HK-2 (cell line): ENCODE measurements around the gene LRRC74A.

ENCODE experiments used
- DNase-seq: peaks from one replicate; pipeline ENCODE4 v3.0.0-alpha.2; 2018; ENCODE audit not compliant: unreplicated experiment

The LRRC74A gene

DNA sequence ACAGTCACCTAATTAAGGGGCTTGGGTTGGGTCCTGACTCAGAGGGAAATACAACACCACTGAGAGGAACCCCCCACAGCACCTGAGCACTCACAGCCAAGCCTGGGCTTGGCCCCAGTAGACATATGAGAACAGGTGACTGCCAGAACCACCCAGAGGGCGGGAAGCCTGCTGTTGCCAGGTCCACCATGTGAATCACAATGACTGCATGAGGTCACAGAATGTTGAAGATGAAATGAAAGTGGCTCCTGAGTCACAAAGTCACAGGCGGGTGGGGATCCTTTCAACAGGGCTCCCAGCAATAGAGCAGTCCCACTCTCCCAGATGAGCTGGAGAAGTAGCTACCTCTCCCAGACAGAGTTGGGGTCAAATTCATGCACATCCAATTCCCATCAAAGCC is at the start of gene LRRC74A:
LRRC74A (plus strand) TSS at position 287 of the 400 bp plus-strand sequence. CDS start 290 bp downstream, outside the sequence.
- DNase-seq = no peak

DNA sequence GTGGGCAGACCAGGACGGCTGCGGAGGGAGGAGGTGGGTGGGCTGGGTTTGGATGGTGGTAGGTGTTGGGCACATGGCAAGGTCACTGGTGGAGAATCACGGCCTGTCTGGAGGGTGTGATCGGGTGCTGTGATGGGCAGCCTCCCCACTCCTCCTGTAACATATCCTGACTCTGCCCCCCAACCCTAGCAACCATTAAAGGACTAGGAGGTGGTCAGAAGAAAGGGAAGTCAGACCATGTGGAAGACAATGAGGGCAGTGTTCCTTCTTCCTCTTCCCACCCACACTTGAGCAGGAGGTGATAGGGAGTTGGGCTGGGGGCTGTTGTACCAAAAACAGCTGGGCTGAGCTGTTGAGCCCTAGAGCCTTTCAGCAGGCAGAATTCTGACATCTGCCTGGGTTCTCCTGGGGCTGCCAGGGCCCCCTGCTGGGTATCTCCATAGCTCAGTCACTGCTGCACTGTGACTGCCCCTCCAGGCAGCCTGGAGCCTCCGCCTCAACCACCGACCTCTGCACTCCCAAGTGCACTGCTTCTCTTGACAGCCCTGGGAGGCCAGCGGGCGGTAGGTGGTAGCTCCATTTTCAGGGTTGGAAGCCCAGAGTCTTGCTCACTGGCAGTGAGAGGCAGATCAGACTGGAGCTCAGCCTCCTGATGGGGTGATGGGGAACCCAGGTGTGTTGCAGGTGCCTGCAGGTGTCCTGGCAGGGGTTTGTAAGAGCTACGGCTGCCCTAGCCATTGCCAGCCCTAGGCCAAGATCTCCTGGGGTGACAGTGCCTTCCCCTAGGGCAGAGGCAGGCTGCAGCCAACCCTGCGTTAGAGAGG is 49.6 kb upstream of the LRRC74A start:
- no peak for DNase-seq

DNA sequence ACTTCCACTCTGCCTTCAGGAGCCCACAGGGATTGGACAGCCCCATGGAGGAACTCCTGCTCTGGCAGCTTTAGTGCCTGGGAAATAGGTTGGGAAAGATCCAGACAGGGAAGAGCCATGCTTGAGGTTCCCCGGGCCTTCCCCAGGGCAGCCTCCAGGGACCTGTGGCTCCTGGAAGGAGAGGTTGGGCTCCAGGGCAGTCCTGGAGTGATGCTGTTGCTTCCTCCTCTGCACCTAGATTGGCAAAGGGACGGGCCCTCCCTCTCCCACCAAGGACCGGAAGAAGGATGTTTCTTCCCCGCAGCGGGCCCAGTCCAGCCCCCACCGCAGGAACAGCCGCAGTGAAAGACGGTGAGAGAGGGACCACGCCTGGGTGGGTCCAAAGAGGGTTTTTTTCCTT is 48.5 kb upstream of the LRRC74A start:
- DNase-seq = no peak

DNA sequence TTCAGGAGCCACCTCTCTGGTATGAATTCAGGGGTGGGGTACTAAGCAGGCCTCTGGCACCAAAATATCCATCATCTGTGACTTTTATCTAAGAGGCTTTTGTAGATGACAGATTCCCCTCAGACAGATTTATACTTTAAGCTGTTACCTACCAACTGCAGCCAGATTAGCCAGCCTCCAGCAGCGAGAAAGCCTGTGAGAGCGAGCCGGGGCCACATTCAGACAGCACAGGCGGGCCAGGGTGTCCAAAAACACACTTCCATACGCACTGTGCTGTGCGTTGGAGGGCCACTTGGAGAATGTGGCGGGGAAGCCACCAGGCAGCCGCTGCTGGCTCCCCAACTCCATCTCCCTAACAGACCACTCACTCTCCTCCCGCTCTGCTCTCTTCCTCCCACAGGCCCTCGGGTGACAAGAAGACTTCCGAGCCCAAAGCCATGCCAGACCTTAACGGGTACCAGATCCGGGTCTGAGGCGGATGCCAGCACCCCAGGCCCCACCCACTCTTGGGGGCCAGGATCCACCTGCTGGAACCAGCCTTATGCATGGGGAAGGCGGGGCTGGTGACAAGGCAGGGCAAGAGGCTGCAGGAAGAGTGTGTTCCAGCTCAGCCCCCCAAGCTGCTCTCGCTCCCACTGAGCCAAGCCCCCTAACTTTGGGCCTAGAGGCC is 47.5 kb upstream of the LRRC74A start:
- no peak for DNase-seq

DNA sequence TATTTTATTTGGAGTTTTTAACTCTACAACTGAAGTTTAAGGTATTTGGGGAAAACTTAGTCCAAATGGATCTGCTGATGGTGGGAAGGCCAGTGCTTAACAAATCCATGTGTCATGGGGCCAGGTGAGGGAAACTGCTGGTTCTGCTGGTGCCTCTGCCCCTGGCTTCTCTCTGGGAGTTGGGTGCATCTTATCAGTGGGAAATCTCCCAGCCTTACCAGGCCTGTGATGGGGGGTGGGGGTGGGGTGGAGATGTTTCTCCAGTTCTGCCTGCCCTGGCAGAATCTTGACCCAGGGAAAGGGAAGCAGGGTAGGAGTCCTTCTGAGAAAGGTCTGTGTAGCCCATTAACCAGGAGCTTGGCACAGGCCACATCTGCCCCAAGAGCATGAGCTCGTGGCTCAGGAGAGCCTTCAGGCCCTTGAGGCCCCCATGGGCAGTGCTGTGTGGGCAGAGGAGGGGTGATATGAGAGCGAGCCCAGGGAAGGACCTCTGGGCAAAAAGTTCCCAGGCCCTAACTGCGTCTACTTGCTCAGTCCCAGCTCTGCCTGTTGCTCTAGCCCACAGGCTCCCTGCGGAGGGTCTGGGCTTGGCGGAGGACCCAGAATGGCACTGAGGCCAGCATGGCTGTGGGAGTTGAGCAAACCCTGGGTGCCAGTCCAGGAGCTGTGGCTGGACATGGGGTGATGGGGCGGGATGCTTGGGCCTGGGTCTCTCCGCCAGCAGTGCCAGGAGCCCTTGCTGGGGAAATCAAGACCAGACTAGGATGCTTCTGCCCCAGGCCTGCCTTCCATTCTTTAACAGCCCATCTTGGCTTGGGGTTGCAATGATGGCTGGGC is 46.8 kb upstream of the LRRC74A start:
- DNase-seq = no peak

DNA sequence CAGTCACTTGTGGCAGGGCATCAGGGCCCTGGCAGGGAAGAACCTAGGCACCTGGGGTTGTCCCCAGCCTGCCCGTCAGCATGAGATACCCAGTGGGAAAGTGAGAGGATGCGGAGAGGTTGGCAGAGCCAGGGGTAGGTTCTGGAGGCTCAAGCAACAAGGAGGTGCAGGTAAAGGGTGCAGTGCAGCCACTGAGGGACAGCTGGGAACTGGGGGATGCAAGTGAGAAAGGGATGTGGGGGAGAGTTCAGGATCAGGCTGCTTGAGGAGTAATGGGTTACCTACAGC is 46.2 kb upstream of the LRRC74A start:
- DNase-seq = no peak

DNA sequence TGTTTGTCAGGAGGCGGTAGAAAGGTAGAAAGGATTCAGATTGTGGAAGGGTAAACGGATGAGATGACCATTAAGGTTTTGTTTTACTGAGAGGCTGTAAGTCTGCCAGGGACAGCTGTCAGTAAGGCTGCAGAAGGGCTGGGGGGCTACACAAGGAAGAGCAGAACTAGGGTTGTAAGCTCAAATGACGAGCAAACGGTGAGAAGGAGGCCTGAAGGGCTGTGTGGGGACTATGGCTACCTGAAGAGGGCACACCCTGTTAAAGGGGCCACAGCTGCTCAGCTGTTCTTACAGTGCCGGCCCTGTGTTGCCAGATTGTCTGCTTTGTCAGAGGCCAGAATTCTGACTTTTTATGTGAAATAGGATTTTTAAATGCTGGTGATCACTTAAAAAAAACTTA is 45.8 kb upstream of the LRRC74A start:
- no peak for DNase-seq

DNA sequence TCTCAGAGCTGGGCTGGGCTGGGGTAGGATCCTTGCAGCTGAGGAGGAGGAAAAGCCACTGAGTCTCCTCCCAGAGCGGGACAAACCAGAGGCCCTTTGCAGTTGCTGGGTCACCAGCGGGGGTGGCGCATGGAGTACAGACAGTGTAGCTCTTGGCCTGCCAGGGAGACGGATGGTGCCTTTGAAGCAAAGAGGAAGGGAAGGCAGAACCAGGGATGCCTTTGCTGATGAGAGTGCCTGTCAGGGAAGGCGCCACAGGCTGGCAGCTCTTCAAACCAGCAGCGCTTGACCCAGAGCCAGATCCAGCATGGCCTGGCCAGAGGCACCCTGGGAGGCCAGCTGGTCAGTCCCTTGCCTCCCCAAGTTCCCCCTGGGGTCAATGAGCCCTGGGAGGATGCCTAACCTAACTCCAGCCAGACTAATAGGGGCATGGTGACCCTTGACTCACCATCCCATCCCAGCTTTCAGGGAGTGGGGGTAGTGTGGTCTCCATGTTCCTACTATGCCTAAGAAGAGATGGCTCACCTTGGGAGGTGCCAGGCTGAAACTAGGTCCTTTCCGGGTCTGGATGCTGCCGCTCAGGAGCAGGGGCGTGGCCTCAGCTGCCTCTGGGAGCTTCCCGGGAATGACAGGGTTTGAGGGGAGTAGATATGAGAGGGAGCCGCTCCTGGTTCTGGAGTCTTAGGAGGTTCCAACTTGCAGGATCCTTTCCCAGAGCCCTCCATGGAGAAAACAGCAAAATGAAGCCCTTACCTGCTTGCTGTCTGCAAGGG is 45.1 kb upstream of the LRRC74A start:
- DNase-seq = no peak

DNA sequence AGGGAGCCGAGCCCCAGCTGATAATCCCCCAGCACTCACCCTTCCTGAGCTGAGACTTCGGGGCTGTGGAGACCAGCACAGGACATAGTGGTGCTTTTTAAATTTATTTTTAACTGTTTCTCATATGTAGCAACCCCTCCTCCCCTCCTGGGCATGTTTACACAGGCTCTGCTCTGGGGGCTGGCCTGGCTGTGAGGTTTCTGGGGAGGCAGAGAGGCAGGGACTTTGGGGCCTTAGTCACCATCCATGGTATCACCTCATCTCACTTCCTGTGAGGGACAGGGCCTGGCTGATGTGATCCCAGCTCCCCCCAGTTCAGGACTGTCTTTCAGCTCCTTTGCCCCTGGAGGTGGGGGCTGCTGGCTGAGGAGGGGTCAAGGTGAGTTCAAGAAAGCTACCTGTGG is 44.6 kb upstream of the LRRC74A start:
- no peak for DNase-seq

DNA sequence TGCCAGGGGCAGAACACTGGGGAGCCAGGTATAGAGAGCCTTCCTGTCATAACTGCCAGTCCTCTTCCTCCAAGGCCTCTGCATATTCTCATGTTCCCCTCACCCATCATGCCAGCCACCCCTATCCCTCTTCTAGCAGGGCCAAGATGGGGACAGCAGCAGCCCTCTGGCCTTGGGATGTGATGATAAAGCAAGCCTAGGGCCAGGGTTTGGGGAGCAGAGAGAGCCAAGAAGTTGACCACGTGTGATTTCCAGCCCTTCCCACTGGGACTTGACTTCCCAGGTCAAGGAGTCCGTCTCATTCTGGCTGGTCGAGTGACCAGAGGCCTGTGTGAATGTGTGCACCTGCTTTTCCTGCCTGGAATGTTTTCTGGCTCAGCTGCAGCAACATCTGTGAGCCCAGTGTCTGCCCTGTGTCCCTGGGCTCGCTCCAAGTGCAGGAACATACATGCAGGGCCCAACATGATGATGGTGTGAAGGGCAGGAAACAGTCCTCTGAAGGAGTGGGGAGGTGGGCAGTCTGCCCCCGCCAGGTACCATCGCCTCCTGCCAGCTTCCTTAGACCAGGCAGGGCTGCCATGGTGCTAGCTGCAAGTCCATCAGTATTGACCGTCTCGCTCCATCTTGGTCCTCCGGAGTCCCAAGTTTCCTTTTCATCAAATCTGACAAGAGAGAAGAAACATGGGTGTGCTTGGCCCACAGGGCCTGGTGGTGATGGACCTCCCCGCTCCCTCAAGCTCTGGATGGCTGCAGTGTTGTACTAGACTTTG is 43.9 kb upstream of the LRRC74A start:
- no peak for DNase-seq

DNA sequence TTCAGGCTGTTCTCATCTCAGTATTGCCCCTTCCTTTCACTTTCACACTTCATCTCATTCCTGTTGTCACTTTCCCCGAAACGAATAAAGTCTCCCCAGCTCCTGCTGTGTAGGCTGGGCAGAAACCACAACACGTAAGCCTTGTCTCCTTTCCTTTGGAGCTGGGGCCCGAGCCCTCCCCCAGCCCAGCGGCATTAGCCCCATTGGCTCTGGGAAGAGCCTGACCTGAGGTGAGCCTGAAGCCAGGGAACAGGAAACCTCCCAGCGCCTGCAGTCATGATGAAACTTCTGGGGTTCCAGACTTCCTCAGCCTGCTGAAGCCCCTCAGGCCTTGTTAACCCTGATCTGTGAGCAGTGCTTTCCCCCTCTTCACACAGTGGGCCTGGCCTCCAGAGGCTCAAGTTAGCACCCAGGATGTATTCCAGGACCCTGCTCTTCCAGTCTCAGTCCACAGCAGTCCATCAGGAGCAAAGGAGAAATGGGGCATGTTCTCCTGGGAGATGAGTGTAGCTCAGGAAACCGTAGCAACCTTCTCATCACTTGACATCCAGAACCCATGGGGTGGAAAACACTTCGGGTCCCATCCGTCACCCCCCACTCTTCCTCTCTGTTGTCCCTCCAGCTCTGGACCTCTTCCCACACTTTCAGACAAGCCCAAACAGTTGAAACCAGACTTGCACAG is 43.2 kb upstream of the LRRC74A start:
- DNase-seq = no peak

DNA sequence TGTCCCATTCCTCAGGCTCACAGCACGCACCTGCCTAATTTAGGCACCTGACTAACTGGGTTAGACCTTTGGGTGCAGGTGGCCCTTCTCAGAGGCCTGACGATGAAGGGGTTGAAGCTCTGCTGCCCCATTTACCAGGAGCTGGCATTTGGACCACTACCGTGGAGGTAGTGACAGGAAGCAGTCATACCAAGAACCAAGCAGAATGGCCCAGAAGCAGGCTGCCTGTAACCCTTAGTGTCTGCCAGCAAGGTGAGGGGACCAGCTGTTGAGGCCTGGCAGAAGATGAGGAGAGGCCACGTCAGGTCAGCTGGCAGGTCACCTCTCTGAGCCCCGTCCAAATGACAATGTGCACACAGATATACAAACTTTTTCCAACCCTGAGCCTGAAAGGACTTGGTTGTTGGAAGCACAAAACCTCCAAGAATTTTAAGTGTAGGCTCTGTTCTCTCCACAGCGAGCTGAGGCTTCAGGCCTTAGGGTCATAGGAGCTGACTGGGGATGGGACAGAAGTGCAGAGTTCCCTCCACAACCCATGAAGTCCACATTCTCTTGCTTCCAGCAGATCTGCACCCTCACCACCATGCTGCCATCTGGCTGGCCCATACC is 41.8 kb upstream of the LRRC74A start:
- no peak for DNase-seq

DNA sequence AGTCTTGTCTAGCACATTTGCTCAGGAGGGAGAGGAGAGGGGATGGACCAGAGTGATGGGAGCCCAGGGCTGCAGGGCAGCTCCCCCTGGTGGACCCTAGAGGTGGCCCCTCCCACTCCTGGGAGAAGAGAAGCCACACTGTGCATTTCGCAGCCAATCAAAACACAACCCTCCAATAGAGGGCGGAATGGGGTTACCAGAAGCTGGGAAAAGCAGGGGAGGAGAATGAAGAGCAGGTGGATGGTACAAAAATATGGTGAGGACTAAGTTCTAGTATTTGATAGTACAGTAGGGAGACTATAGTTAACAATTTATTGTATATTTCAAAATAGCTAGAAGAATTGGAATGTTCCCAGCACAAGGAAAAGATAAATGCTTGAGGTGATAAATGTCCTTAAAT is 41.3 kb upstream of the LRRC74A start:
- peak; percentile 51 for DNase-seq

DNA sequence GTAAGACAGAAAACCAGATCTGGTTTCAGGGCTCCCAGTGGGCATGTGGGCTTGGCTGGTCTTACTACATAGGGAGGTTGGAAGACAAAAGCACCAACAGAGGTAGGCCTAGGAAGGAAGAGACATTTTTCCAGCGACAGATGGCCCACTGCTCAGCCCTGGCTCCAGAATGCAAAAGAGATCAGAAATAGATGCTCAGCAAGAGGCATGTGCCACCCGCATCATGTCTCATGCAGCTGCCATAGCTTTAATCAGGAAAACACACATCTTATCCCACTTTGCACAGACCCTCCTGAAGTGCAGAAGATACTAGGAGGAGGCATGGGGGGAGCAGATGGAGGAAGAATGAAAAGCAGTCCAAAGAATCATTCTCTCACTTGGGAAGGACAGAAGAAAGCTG is 39.6 kb upstream of the LRRC74A start:
- DNase-seq = no peak

DNA sequence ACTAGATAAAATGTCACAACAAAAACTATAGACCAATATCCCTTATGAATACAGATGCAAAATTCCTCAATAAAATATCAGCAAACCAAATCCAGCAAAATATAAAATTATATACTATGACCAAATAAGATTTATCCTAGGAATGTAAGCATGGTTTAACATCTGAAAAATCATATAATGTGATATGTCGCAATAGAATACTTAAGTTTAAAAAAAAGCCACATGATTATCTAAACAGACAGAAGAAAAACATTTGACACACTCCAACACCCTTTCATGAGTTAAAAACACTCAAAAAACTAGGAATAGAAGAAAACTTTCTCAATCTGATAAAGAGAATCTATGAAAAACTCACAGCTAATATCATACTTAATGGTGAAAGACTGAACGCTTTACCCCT is 33.8 kb upstream of the LRRC74A start:
- DNase-seq = no peak

DNA sequence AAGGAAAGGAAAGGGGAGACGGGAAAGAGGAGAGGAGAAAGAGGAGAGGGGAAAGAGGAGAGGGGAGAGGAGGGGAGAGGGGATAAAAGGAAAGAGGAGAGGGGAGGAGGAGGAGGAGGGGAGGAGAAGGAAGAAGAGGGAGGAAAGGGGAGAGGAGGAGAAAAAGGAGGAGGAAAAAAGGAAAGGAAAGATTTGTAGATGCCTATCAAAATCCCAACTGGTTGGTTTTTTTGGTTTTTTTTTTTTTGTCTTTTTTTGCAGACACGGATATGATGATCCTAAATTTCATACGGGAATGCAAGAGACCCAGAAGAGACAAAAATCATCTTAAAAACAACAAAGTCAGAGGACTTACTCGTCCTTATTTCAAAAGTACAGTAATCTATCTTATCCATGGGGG is 32.9 kb upstream of the LRRC74A start:
- DNase-seq = no peak

DNA sequence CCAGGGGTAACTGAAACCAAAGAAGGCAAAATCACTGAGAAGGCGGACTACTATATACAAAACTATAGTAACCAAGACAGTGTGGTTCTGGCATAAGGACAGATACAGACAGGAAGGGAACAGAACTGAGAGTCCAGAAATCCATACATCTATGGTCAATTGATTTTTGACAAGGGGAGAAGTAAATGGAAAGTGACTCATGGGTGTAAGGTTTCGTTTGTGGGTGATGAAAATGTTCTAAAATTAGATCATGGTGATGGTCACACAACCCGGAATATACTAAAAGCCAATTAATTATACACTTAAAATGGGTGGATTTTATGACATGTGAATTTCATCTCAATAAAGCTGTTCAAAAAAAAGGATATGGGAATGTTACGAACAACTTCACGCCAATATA is 32.3 kb upstream of the LRRC74A start:
- DNase-seq = no peak

DNA sequence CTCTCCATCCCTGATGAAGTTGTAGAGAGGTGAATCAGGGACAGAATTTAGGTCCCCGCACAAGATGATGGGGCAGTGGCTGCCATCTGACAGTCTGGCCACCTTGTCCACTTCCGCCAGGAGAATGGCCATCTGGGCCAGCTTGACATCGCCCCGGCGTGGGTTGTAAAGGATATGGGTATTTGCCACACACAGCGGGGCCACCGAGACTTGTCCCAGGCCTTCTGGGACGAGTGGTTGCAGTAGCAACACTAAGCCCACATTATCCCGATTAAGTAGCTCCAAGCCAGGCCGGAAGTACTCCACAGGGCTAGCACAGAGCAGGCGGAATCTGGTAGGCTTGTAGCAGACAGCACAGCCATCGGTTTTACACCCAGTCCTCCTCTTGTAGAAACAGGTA is 19.8 kb upstream of the LRRC74A start:
- no peak for DNase-seq

DNA sequence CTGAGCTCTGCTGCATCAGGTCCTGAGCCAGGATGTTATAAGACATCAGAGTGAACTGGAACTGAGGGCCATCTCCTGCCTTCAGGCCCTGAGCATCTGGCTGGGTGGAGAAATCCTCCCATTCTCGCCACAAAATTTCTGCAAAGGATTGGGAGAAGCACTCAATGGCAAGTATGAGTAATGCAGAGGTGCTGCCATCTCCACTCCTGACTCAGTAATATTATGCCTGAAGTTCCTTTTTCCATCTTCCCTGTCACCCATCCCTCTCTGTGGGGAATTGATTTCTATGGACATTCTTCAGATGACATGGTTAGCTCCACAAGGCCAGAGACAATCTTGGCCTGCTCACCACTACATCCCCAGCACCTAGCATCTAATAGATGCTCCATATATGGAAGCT is 18.2 kb upstream of the LRRC74A start:
- DNase-seq = no peak

DNA sequence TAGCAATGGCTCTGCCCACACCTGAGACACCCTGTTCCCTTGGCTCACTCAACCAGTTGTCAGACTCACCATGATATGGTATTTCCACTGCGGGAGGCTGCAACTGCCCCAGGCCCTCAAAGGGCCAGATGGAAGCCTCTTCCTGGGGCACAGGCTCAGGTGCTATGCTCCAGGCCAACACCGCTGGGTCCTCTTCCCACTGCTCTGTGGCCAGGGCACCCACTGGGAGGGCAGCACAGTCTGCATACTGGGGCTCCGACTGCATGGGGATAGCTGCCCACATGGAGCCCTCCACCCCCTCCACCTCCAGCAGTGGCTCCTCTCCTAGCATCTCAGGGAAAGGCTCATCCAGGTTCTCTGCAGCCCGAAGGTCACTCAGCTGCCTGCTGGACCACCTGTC is 17.2 kb upstream of the LRRC74A start:
- no peak for DNase-seq
